ENCODE data around the gene ACACB. TPM values are rescaled to one million over a fixed set of nuclear protein-coding genes. Genes with fewer than 3 reads are reported as not detected.

Gene ACACB
- total RNA-seq, 1 donor from 2014 or later, result 6.3 TPM

GRCh38 chr12:109178532-109178931 is 62.1 kb downstream of the ACACB start:
- H3K4me3 Mint-ChIP-seq, result no peak overlapping the region
- TF ChIP-seq CTCF (IDR thresholded peaks at IDR 0.05), result no peak
- peaks cover 4% of the 10 kb centered on the region for H3K9me3 Mint-ChIP-seq
- ATAC-seq (ENCODE audit: low read depth) (no peak), DNase-seq (no peak)
- intact Hi-C loops (cut with micrococcal nuclease), result no loop called here
- no peaks in the 10 kb centered on the region for H3K4me1 Mint-ChIP-seq
- POLR2A ChIA-PET, result no interaction called here
- H3K27ac Mint-ChIP-seq, result no peak overlapping the region
- H3K27me3 Mint-ChIP-seq, result no peaks in the 10 kb centered on the region
- H3K36me3 Mint-ChIP-seq (ENCODE audit: low read depth), result peaks cover 43% of the 10 kb centered on the region
- CTCF ChIA-PET, result no interaction called here

GRCh38 chr12:109179927-109180326 is 63.5 kb downstream of the ACACB start:
- TF ChIP-seq CTCF (IDR thresholded peaks at IDR 0.05), result no peak
- no peak overlapping the region for H3K27ac Mint-ChIP-seq
- no peaks in the 10 kb centered on the region for H3K4me1 Mint-ChIP-seq
- no peak for ATAC-seq (ENCODE audit: low read depth)
- no peak for DNase-seq
- H3K9me3 Mint-ChIP-seq, result no peaks in the 10 kb centered on the region
- POLR2A ChIA-PET, result interaction anchor here (0.6 kb wide), 1 partner anchor 29 kb away, joined by 4 read pairs; no protein-coding TSS in a partner anchor
- intact Hi-C loops (cut with micrococcal nuclease), result no loop called here
- H3K36me3 Mint-ChIP-seq (ENCODE audit: low read depth), result peaks cover 41% of the 10 kb centered on the region
- CTCF ChIA-PET, result no interaction called here
- no peak overlapping the region for H3K4me3 Mint-ChIP-seq
- no peaks in the 10 kb centered on the region for H3K27me3 Mint-ChIP-seq

- no peak for TF ChIP-seq CTCF (IDR thresholded peaks at IDR 0.05)
- CTCF ChIA-PET, result no interaction called here
- Mint-ChIP-seq H3K27me3 (no peaks in the 10 kb centered on the region), H3K9me3 (no peaks in the 10 kb centered on the region), H3K36me3 (ENCODE audit: low read depth) (peaks cover 40% of the 10 kb centered on the region), H3K4me3 (no peak overlapping the region), H3K4me1 (no peaks in the 10 kb centered on the region), H3K27ac (no peak overlapping the region)
- intact Hi-C loops (cut with micrococcal nuclease), result no loop called here
- no peak for ATAC-seq (ENCODE audit: low read depth)
- POLR2A ChIA-PET, result no interaction called here
- DNase-seq, result no peak
These were observed 65.9 kb downstream of the ACACB start for GRCh38 chr12:109182041-109182839.

DNA sequence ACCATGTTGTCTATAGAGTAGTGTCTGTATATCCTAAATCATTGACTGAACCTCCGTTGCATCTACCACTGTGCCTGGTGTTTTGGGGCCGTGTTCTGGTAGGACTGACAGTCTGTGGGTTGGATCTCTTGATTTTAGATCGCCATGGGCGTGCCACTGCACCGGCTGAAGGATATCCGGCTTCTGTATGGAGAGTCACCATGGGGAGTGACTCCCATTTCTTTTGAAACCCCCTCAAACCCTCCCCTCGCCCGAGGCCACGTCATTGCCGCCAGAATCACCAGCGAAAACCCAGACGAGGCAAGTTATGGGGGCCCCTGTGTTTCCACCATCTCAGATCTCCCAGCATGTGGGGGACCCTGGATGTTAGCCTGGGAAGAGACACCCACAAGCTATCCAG is 69.1 kb downstream of the ACACB start:
- Mint-ChIP-seq H3K4me3 (no peak overlapping the region), H3K36me3 (ENCODE audit: low read depth) (peaks cover 20% of the 10 kb centered on the region), H3K4me1 (no peaks in the 10 kb centered on the region), H3K27me3 (no peaks in the 10 kb centered on the region), H3K27ac (no peak overlapping the region), H3K9me3 (no peaks in the 10 kb centered on the region)
- ChIA-PET POLR2A (no interaction called here), CTCF (no interaction called here)
- intact Hi-C loops (cut with micrococcal nuclease), result no loop called here
- ATAC-seq (ENCODE audit: low read depth), result no peak
- TF ChIP-seq CTCF (IDR thresholded peaks at IDR 0.05), result no peak
- no peak for DNase-seq

- Mint-ChIP-seq H3K4me1 (no peaks in the 10 kb centered on the region), H3K36me3 (ENCODE audit: low read depth) (peaks cover 21% of the 10 kb centered on the region), H3K9me3 (no peaks in the 10 kb centered on the region), H3K4me3 (no peak overlapping the region), H3K27me3 (no peaks in the 10 kb centered on the region), H3K27ac (no peak overlapping the region)
- CTCF ChIA-PET, result no interaction called here
- DNase-seq (no peak), ATAC-seq (ENCODE audit: low read depth) (no peak)
- intact Hi-C loops (cut with micrococcal nuclease), result no loop called here
- POLR2A ChIA-PET, result no interaction called here
- no peak for TF ChIP-seq CTCF (IDR thresholded peaks at IDR 0.05)
These were observed 70.7 kb downstream of the ACACB start for GRCh38 chr12:109186993-109187653.
